Astrocyte (in vitro differentiated cells and primary cell): ENCODE measurements around the gene EYA2. TPM values are rescaled to one million over a fixed set of nuclear protein-coding genes. Genes with fewer than 3 reads are reported as not detected.

ENCODE experiments used
- DNase-seq: peaks from one replicate; pipeline ENCODE4 v3.0.0-alpha.2; 2010; ENCODE audit warnings: low read depth
- FAIRE-seq: peaks from 2 replicates; lab custom pipeline; 2011; peaks lifted over from hg19 to GRCh38; lab: Jason Lieb, UNC
- H2AFZ ChIP-seq: 2 replicates; pipeline ENCODE4 v1.6.0; 2012; ENCODE audit warnings: low read depth, low read length, inconsistent platforms
- H3K27ac ChIP-seq: 2 replicates; pipeline ENCODE4 v1.5.1; 2011; ENCODE audit warnings: low read depth, low read length, inconsistent platforms
- H3K27me3 ChIP-seq: 2 replicates; pipeline ENCODE4 v1.6.0; 2011; ENCODE audit warnings: low read length, inconsistent platforms; ENCODE audit not compliant: insufficient read depth
- H3K36me3 ChIP-seq: 2 replicates; pipeline ENCODE4 v1.5.1; 2011; ENCODE audit warnings: low read length, inconsistent platforms; ENCODE audit not compliant: insufficient read depth
- H3K4me1 ChIP-seq: 2 replicates; pipeline ENCODE4 v1.5.1; 2011; ENCODE audit warnings: low read length, inconsistent platforms; ENCODE audit not compliant: insufficient read depth
- H3K4me2 ChIP-seq: 2 replicates; pipeline ENCODE4 v1.6.0; 2012; ENCODE audit warnings: low read length, inconsistent platforms
- H3K4me3 ChIP-seq: 2 replicates; pipeline ENCODE4 v1.5.1; 2011; ENCODE audit warnings: low read depth, mild to moderate bottlenecking, low read length, inconsistent platforms; ENCODE audit not compliant: insufficient read depth
- H3K79me2 ChIP-seq: 2 replicates; pipeline ENCODE4 v1.6.0; 2012; ENCODE audit warnings: mild to moderate bottlenecking, low read length, inconsistent platforms; ENCODE audit not compliant: insufficient read depth
- H3K9ac ChIP-seq: 2 replicates; pipeline ENCODE4 v1.6.0; 2012; ENCODE audit warnings: mild to moderate bottlenecking, low read length, inconsistent platforms
- H3K9me3 ChIP-seq: 2 replicates; pipeline ENCODE4 v1.5.1; 2012; ENCODE audit warnings: low read depth, mild to moderate bottlenecking, low read length, inconsistent platforms; ENCODE audit not compliant: insufficient read depth
- H4K20me1 ChIP-seq: 2 replicates; pipeline ENCODE4 v1.6.0; 2012; ENCODE audit warnings: low read length, inconsistent platforms; ENCODE audit not compliant: insufficient read depth
- H3K27ac Mint-ChIP-seq: one replicate; pipeline ENCODE4 v1.8.0; 2021; ENCODE audit warnings: mild to moderate bottlenecking, mixed read lengths; ENCODE audit not compliant: unreplicated experiment
- H3K27me3 Mint-ChIP-seq: one replicate; pipeline ENCODE4 v1.8.0; 2021; ENCODE audit warnings: low read depth, mixed read lengths; ENCODE audit not compliant: unreplicated experiment
- H3K36me3 Mint-ChIP-seq: one replicate; pipeline ENCODE4 v1.8.0; 2021; ENCODE audit warnings: low read depth, mixed read lengths; ENCODE audit not compliant: unreplicated experiment
- H3K4me1 Mint-ChIP-seq: one replicate; pipeline ENCODE4 v1.8.0; 2021; ENCODE audit warnings: low read depth, mixed read lengths; ENCODE audit not compliant: unreplicated experiment
- H3K4me3 Mint-ChIP-seq: one replicate; pipeline ENCODE4 v1.8.0; 2021; ENCODE audit warnings: mild to moderate bottlenecking, moderate library complexity, mixed read lengths; ENCODE audit not compliant: unreplicated experiment
- H3K9me3 Mint-ChIP-seq: one replicate; pipeline ENCODE4 v1.8.0; 2021; ENCODE audit warnings: mild to moderate bottlenecking, mixed read lengths; ENCODE audit not compliant: unreplicated experiment
- CTCF ChIP-seq: IDR thresholded peaks from 2 replicates; pipeline ENCODE4 v1.5.1; 2011; ENCODE audit warnings: low read depth, mild to moderate bottlenecking, inconsistent platforms, low read length, moderate library complexity; ENCODE audit not compliant: insufficient read depth
- EZH2 ChIP-seq: IDR thresholded peaks from 2 replicates; pipeline ENCODE4 v1.6.1; 2012; ENCODE audit warnings: mild to moderate bottlenecking, low read length, inconsistent platforms; ENCODE audit not compliant: insufficient read depth
- total RNA-seq: library from RNA; stranded (reverse); gene quantifications from 2 replicates; pipeline ENCODE4 v1.2.1, GENCODE V29; 2021

EYA2 gene
- total RNA-seq, 1 donor from 2014 or later = 1.5 TPM

DNA sequence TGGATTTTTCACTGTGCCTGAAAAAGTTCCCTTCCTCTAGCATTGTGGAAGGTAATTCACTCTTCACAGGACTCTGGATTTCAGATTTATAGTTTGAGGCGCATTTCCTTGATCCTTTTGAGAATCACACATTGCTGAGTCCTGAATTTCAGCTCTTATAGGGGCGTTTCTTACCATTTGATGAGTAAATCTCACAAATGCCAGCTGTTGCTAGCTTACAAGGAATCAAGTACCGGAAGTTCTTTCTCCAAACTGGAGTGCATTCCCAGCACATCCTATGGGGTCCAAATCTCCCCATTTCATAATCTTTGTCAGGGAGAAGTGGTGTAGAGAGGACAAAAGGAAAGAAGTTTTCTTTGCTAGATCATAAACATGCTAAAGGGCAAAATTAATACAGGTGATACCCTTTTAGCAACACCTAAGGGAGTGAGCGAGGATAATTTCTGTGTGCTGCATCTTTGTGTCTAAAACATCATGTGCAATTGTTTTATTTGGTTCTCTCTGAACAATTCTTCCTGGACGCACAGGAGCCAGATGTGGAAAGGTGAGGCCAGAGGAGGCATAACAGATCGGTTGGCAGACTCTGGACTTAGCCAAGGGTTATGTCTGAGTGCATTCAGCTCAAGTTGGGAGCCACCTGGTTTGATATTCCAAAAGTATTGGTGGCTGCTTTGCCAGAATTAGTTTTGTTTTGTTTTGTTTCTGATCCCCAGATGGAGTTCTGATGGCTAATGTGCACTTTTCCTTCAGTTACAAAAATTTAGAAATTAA is 37.4 kb upstream of the EYA2 start:
- Histone ChIP-seq H2AFZ (no peak overlapping the region), H3K79me2 (no peaks in the 10 kb centered on the region), H3K9me3 (no peaks in the 10 kb centered on the region), H4K20me1 (no peaks in the 10 kb centered on the region), H3K36me3 (no peaks in the 10 kb centered on the region), H3K4me1 (no peaks in the 10 kb centered on the region), H3K27ac (no peak overlapping the region), H3K4me3 (no peak overlapping the region), H3K27me3 (peaks cover 7% of the 10 kb centered on the region), H3K9ac (no peak overlapping the region), H3K4me2 (no peak overlapping the region)
- H3K36me3 Mint-ChIP-seq = no peaks in the 10 kb centered on the region
- H3K9me3 Mint-ChIP-seq = peaks cover 4% of the 10 kb centered on the region
- no peak overlapping the region for H3K27ac Mint-ChIP-seq
- FAIRE-seq = no peak
- no peak for DNase-seq
- H3K27me3 Mint-ChIP-seq = peaks cover 4% of the 10 kb centered on the region
- no peak overlapping the region for H3K4me3 Mint-ChIP-seq
- peaks cover 3% of the 10 kb centered on the region for H3K4me1 Mint-ChIP-seq
- TF ChIP-seq CTCF = no peak

DNA sequence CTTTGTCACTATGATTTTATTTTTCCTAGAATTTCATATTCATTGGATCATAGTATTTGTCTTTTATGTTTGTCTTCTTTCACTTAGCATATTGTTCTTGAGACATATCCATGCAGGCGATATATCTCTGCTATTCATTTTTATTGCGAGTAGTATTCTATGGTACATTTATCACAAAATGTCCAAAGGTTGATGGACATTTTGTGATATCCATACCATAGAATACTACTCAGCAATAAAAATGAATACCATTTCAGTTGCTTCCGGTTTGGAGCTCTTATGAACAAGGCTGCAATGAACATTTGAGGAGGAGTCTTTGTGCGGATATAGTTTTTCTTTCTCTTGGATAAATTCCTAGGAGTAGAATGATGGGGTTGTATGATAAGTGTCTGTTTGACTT is 28.8 kb upstream of the EYA2 start:
- no peak overlapping the region for H3K9ac ChIP-seq
- no peak overlapping the region for H2AFZ ChIP-seq
- H3K79me2 ChIP-seq = no peaks in the 10 kb centered on the region
- H3K4me1 ChIP-seq = no peaks in the 10 kb centered on the region
- no peaks in the 10 kb centered on the region for H3K4me1 Mint-ChIP-seq
- H3K36me3 Mint-ChIP-seq = no peaks in the 10 kb centered on the region
- peaks cover 6% of the 10 kb centered on the region for H3K9me3 Mint-ChIP-seq
- H3K4me3 ChIP-seq = no peak overlapping the region
- no peak overlapping the region for H3K4me3 Mint-ChIP-seq
- H3K27ac Mint-ChIP-seq = no peak overlapping the region
- H3K27ac ChIP-seq = no peak overlapping the region
- peaks cover 2% of the 10 kb centered on the region for H3K27me3 Mint-ChIP-seq
- H4K20me1 ChIP-seq = no peaks in the 10 kb centered on the region
- no peak overlapping the region for H3K4me2 ChIP-seq
- peaks cover 2% of the 10 kb centered on the region for H3K9me3 ChIP-seq
- DNase-seq (no peak), FAIRE-seq (no peak)
- H3K36me3 ChIP-seq = no peaks in the 10 kb centered on the region
- H3K27me3 ChIP-seq = no peaks in the 10 kb centered on the region
- TF ChIP-seq CTCF (no peak), EZH2 (no peak)

- peaks cover 6% of the 10 kb centered on the region for H3K9me3 Mint-ChIP-seq
- Histone ChIP-seq H2AFZ (no peak overlapping the region), H3K36me3 (no peaks in the 10 kb centered on the region), H4K20me1 (no peaks in the 10 kb centered on the region), H3K27ac (no peak overlapping the region), H3K4me3 (no peak overlapping the region), H3K9ac (no peak overlapping the region), H3K27me3 (no peaks in the 10 kb centered on the region), H3K9me3 (no peaks in the 10 kb centered on the region), H3K4me1 (no peaks in the 10 kb centered on the region), H3K4me2 (no peak overlapping the region), H3K79me2 (no peaks in the 10 kb centered on the region)
- no peak for FAIRE-seq
- H3K27ac Mint-ChIP-seq = no peak overlapping the region
- H3K4me1 Mint-ChIP-seq = peaks cover 3% of the 10 kb centered on the region
- H3K27me3 Mint-ChIP-seq = no peaks in the 10 kb centered on the region
- no peaks in the 10 kb centered on the region for H3K36me3 Mint-ChIP-seq
- DNase-seq = no peak
- TF ChIP-seq EZH2 (no peak), CTCF (no peak)
- no peak overlapping the region for H3K4me3 Mint-ChIP-seq
These were observed 24.6 kb upstream of the EYA2 start for GRCh38 chr20:46870041-46870440.
